OCI-LY1 (cell line): ENCODE data around the gene GPRIN3.

ENCODE experiments used
- CTCF ChIP-seq: fragments of 200-600 bp; sonication (generic), shearing (Covaris generic); IDR thresholded peaks from 2 replicates; pipeline ENCODE4 v1.5.1; 2017; ENCODE audit warnings: mild to moderate bottlenecking, antibody characterized with exemption, low read length, moderate library complexity, mixed read lengths
- EZH2 ChIP-seq: fragments of 200-600 bp; sonication (generic), shearing (Covaris generic); IDR thresholded peaks from 2 replicates; pipeline ENCODE4 v1.8.0; 2017; ENCODE audit warnings: borderline replicate concordance, mixed run types, mild to moderate bottlenecking, antibody characterized with exemption, low read length, moderate library complexity, mixed read lengths

GRCh38 chr4:89221167-89221867 is 86.3 kb downstream of the GPRIN3 start:
- TF ChIP-seq EZH2, result no peak
- TF ChIP-seq CTCF, result no peak
